ENCODE results near the gene P2RY6.
"Not testable (repeated sequence)": the region's sequence is repeated elsewhere in the genome, so short reads cannot be mapped to it uniquely, and the experiment has no call there.

The P2RY6 gene

GRCh38 chr11:73262851-73263495 lies 9.2 kb upstream of the P2RY6 start:
- no peak for DNase-seq

GRCh38 chr11:73263640-73264039 lies 8.5 kb upstream of the P2RY6 start:
- DNase-seq = no peak

GRCh38 chr11:73265278-73265810 lies 6.8 kb upstream of the P2RY6 start:
- no peak for DNase-seq

GRCh38 chr11:73265853-73266645 lies 6.1 kb upstream of the P2RY6 start:
- DNase-seq = no peak

- no peak for DNase-seq
Measured at GRCh38 chr11:73266646-73267020, 5.5 kb upstream of the P2RY6 start.

- DNase-seq = no peak
Measured at GRCh38 chr11:73267122-73267846, 4.9 kb upstream of the P2RY6 start.

- no peak for DNase-seq
Measured at GRCh38 chr11:73267906-73268540, 4.1 kb upstream of the P2RY6 start.

GRCh38 chr11:73268671-73269271 lies 3.4 kb upstream of the P2RY6 start:
- no peak for DNase-seq

GRCh38 chr11:73269459-73270015 lies 2.6 kb upstream of the P2RY6 start:
- no peak for DNase-seq

- DNase-seq = no peak
Measured at GRCh38 chr11:73270016-73270854, 1.9 kb upstream of the P2RY6 start.

GRCh38 chr11:73270855-73271477 lies 1.2 kb upstream of the P2RY6 start:
- no peak for DNase-seq

GRCh38 chr11:73271478-73271865 lies 666 bp upstream of the P2RY6 start:
- DNase-seq = not testable (repeated sequence)

- no peak for DNase-seq
Measured at GRCh38 chr11:73272680-73273038, 521 bp downstream of the P2RY6 start.

- no peak for DNase-seq
Measured at GRCh38 chr11:73273222-73273895, 1.2 kb downstream of the P2RY6 start.

GRCh38 chr11:73274191-73274590 lies 2.1 kb downstream of the P2RY6 start:
- not testable (repeated sequence) for DNase-seq

- DNase-seq = no peak
Measured at GRCh38 chr11:73274722-73275380, 2.7 kb downstream of the P2RY6 start.

- DNase-seq = no peak
Measured at GRCh38 chr11:73275381-73275750, 3.2 kb downstream of the P2RY6 start.

- no peak for DNase-seq
Measured at GRCh38 chr11:73277467-73277866, 5.3 kb downstream of the P2RY6 start.

GRCh38 chr11:73280626-73281025 lies 8.5 kb downstream of the P2RY6 start:
- no peak for DNase-seq

- no peak for DNase-seq
Measured at GRCh38 chr11:73281201-73281741, 9.1 kb downstream of the P2RY6 start.

Measured in GOT3 (cell line).